Astrocyte (in vitro differentiated cells and primary cell): ENCODE measurements around the gene GMDS. TPM values are rescaled to one million over a fixed set of nuclear protein-coding genes. Genes with fewer than 3 reads are reported as not detected.
A peak's percentile ranks its signal among the peaks of the same experiment; 100 is the strongest.

ENCODE experiments used
- DNase-seq: peaks from one replicate; pipeline ENCODE4 v3.0.0-alpha.2; 2010; ENCODE audit warnings: low read depth
- FAIRE-seq: peaks from 2 replicates; lab custom pipeline; 2011; peaks lifted over from hg19 to GRCh38; lab: Jason Lieb, UNC
- H2AFZ ChIP-seq: 2 replicates; pipeline ENCODE4 v1.6.0; 2012; ENCODE audit warnings: low read depth, low read length, inconsistent platforms
- H3K27ac ChIP-seq: 2 replicates; pipeline ENCODE4 v1.5.1; 2011; ENCODE audit warnings: low read depth, low read length, inconsistent platforms
- H3K27me3 ChIP-seq: 2 replicates; pipeline ENCODE4 v1.6.0; 2011; ENCODE audit warnings: low read length, inconsistent platforms; ENCODE audit not compliant: insufficient read depth
- H3K36me3 ChIP-seq: 2 replicates; pipeline ENCODE4 v1.5.1; 2011; ENCODE audit warnings: low read length, inconsistent platforms; ENCODE audit not compliant: insufficient read depth
- H3K4me1 ChIP-seq: 2 replicates; pipeline ENCODE4 v1.5.1; 2011; ENCODE audit warnings: low read length, inconsistent platforms; ENCODE audit not compliant: insufficient read depth
- H3K4me2 ChIP-seq: 2 replicates; pipeline ENCODE4 v1.6.0; 2012; ENCODE audit warnings: low read length, inconsistent platforms
- H3K4me3 ChIP-seq: 2 replicates; pipeline ENCODE4 v1.5.1; 2011; ENCODE audit warnings: low read depth, mild to moderate bottlenecking, low read length, inconsistent platforms; ENCODE audit not compliant: insufficient read depth
- H3K79me2 ChIP-seq: 2 replicates; pipeline ENCODE4 v1.6.0; 2012; ENCODE audit warnings: mild to moderate bottlenecking, low read length, inconsistent platforms; ENCODE audit not compliant: insufficient read depth
- H3K9ac ChIP-seq: 2 replicates; pipeline ENCODE4 v1.6.0; 2012; ENCODE audit warnings: mild to moderate bottlenecking, low read length, inconsistent platforms
- H3K9me3 ChIP-seq: 2 replicates; pipeline ENCODE4 v1.5.1; 2012; ENCODE audit warnings: low read depth, mild to moderate bottlenecking, low read length, inconsistent platforms; ENCODE audit not compliant: insufficient read depth
- H4K20me1 ChIP-seq: 2 replicates; pipeline ENCODE4 v1.6.0; 2012; ENCODE audit warnings: low read length, inconsistent platforms; ENCODE audit not compliant: insufficient read depth
- H3K27ac Mint-ChIP-seq: one replicate; pipeline ENCODE4 v1.8.0; 2021; ENCODE audit warnings: mild to moderate bottlenecking, mixed read lengths; ENCODE audit not compliant: unreplicated experiment
- H3K27me3 Mint-ChIP-seq: one replicate; pipeline ENCODE4 v1.8.0; 2021; ENCODE audit warnings: low read depth, mixed read lengths; ENCODE audit not compliant: unreplicated experiment
- H3K36me3 Mint-ChIP-seq: one replicate; pipeline ENCODE4 v1.8.0; 2021; ENCODE audit warnings: low read depth, mixed read lengths; ENCODE audit not compliant: unreplicated experiment
- H3K4me1 Mint-ChIP-seq: one replicate; pipeline ENCODE4 v1.8.0; 2021; ENCODE audit warnings: low read depth, mixed read lengths; ENCODE audit not compliant: unreplicated experiment
- H3K4me3 Mint-ChIP-seq: one replicate; pipeline ENCODE4 v1.8.0; 2021; ENCODE audit warnings: mild to moderate bottlenecking, moderate library complexity, mixed read lengths; ENCODE audit not compliant: unreplicated experiment
- H3K9me3 Mint-ChIP-seq: one replicate; pipeline ENCODE4 v1.8.0; 2021; ENCODE audit warnings: mild to moderate bottlenecking, mixed read lengths; ENCODE audit not compliant: unreplicated experiment
- CTCF ChIP-seq: IDR thresholded peaks from 2 replicates; pipeline ENCODE4 v1.5.1; 2011; ENCODE audit warnings: low read depth, mild to moderate bottlenecking, inconsistent platforms, low read length, moderate library complexity; ENCODE audit not compliant: insufficient read depth
- EZH2 ChIP-seq: IDR thresholded peaks from 2 replicates; pipeline ENCODE4 v1.6.1; 2012; ENCODE audit warnings: mild to moderate bottlenecking, low read length, inconsistent platforms; ENCODE audit not compliant: insufficient read depth
- total RNA-seq: library from RNA; stranded (reverse); gene quantifications from 2 replicates; pipeline ENCODE4 v1.2.1, GENCODE V29; 2021

GMDS gene
- total RNA-seq, 1 donor from 2014 or later: 9.4 TPM

GRCh38 chr6:1834207-1834606 lies 411.2 kb downstream of the GMDS start:
- H3K4me1 Mint-ChIP-seq: peaks cover 15% of the 10 kb centered on the region
- FAIRE-seq (no peak), DNase-seq (no peak)

GRCh38 chr6:1832844-1833787 lies 412.3 kb downstream of the GMDS start:
- peak overlapping the region; percentile 70 for H2AFZ ChIP-seq
- H3K4me1 ChIP-seq: peaks cover 14% of the 10 kb centered on the region
- no peaks in the 10 kb centered on the region for H4K20me1 ChIP-seq
- H3K9me3 ChIP-seq: no peaks in the 10 kb centered on the region
- peak; percentile 52 for DNase-seq
- H3K9me3 Mint-ChIP-seq: peaks cover 8% of the 10 kb centered on the region
- peak overlapping the region; percentile 16 for H3K9ac ChIP-seq
- H3K27ac ChIP-seq: no peak overlapping the region
- peaks cover 7% of the 10 kb centered on the region for H3K4me1 Mint-ChIP-seq
- H3K27me3 Mint-ChIP-seq: no peaks in the 10 kb centered on the region
- no peaks in the 10 kb centered on the region for H3K36me3 ChIP-seq
- H3K27ac Mint-ChIP-seq: no peak overlapping the region
- no peaks in the 10 kb centered on the region for H3K27me3 ChIP-seq
- no peaks in the 10 kb centered on the region for H3K36me3 Mint-ChIP-seq
- H3K79me2 ChIP-seq: no peaks in the 10 kb centered on the region
- no peak for TF ChIP-seq CTCF
- no peak for TF ChIP-seq EZH2
- H3K4me2 ChIP-seq: peak overlapping the region; percentile 70
- H3K4me3 ChIP-seq: no peak overlapping the region
- H3K4me3 Mint-ChIP-seq: no peak overlapping the region
- FAIRE-seq: no peak

More at GRCh38 chr6:1834207-1834606, 411.2 kb downstream of the GMDS start:
- H3K36me3 ChIP-seq: no peaks in the 10 kb centered on the region
- no peaks in the 10 kb centered on the region for H3K27me3 ChIP-seq
- no peak overlapping the region for H3K9ac ChIP-seq
- no peaks in the 10 kb centered on the region for H4K20me1 ChIP-seq
- H3K36me3 Mint-ChIP-seq: no peaks in the 10 kb centered on the region
- H3K9me3 Mint-ChIP-seq: no peaks in the 10 kb centered on the region
- peaks cover 20% of the 10 kb centered on the region for H3K4me1 ChIP-seq
- no peak overlapping the region for H3K4me3 Mint-ChIP-seq
- no peak overlapping the region for H3K27ac Mint-ChIP-seq
- H3K4me3 ChIP-seq: no peak overlapping the region
- no peak overlapping the region for H2AFZ ChIP-seq
- H3K4me2 ChIP-seq: no peak overlapping the region
- H3K9me3 ChIP-seq: no peaks in the 10 kb centered on the region
- TF ChIP-seq EZH2 (no peak), CTCF (no peak)
- H3K27ac ChIP-seq: no peak overlapping the region
- no peaks in the 10 kb centered on the region for H3K27me3 Mint-ChIP-seq
- H3K79me2 ChIP-seq: no peaks in the 10 kb centered on the region

GRCh38 chr6:1832358-1832757 lies 413.0 kb downstream of the GMDS start:
- no peaks in the 10 kb centered on the region for H3K36me3 ChIP-seq
- H3K36me3 Mint-ChIP-seq: no peaks in the 10 kb centered on the region
- peak overlapping the region; percentile 16 for H3K9ac ChIP-seq
- H3K4me1 ChIP-seq: peaks cover 9% of the 10 kb centered on the region
- H3K27ac ChIP-seq: no peak overlapping the region
- no peak for TF ChIP-seq CTCF
- TF ChIP-seq EZH2: no peak
- no peaks in the 10 kb centered on the region for H3K79me2 ChIP-seq
- H3K4me1 Mint-ChIP-seq: peaks cover under 1% of the 10 kb centered on the region
- no peaks in the 10 kb centered on the region for H4K20me1 ChIP-seq
- H3K9me3 Mint-ChIP-seq: peaks cover 14% of the 10 kb centered on the region
- no peak for DNase-seq
- H3K4me3 ChIP-seq: no peak overlapping the region
- H2AFZ ChIP-seq: no peak overlapping the region
- no peak overlapping the region for H3K27ac Mint-ChIP-seq
- FAIRE-seq: no peak
- H3K27me3 ChIP-seq: no peaks in the 10 kb centered on the region
- H3K4me2 ChIP-seq: peak overlapping the region; percentile 70
- H3K4me3 Mint-ChIP-seq: no peak overlapping the region
- H3K9me3 ChIP-seq: no peaks in the 10 kb centered on the region
- H3K27me3 Mint-ChIP-seq: no peaks in the 10 kb centered on the region
